Measurements from ENCODE around the gene PGAP6.
"Not testable (repeated sequence)": the region's sequence is repeated elsewhere in the genome, so short reads cannot be mapped to it uniquely, and the experiment has no call there.

The PGAP6 gene

GRCh38 chr16:364595-365491 lies 16.9 kb downstream of the PGAP6 start:
- DNase-seq: no peak

- DNase-seq: no peak
These were observed 17.9 kb downstream of the PGAP6 start for GRCh38 chr16:363766-364490.

GRCh38 chr16:363110-363765 lies 18.5 kb downstream of the PGAP6 start:
- no peak for DNase-seq

GRCh38 chr16:362702-362999 lies 19.1 kb downstream of the PGAP6 start:
- not testable (repeated sequence) for DNase-seq

- DNase-seq: peak; percentile 63
These were observed 19.7 kb downstream of the PGAP6 start for GRCh38 chr16:361872-362701.

- DNase-seq: no peak
These were observed 20.4 kb downstream of the PGAP6 start for GRCh38 chr16:361341-361871.

- no peak for DNase-seq
These were observed 21.0 kb downstream of the PGAP6 start for GRCh38 chr16:360698-361336.

GRCh38 chr16:359871-360697 lies 21.7 kb downstream of the PGAP6 start:
- DNase-seq: no peak

- DNase-seq: no peak
These were observed 22.6 kb downstream of the PGAP6 start for GRCh38 chr16:359067-359763.

GRCh38 chr16:356741-357140 lies 25.0 kb downstream of the PGAP6 start:
- no peak for DNase-seq

GRCh38 chr16:354971-355461 lies 26.8 kb downstream of the PGAP6 start:
- DNase-seq: no peak

GRCh38 chr16:354291-354881 lies 27.4 kb downstream of the PGAP6 start:
- DNase-seq: no peak

GRCh38 chr16:353404-354290 lies 28.1 kb downstream of the PGAP6 start:
- no peak for DNase-seq

- peak; percentile 100 for DNase-seq
These were observed 29.0 kb downstream of the PGAP6 start, which contains the start of gene AXIN1 for GRCh38 chr16:352547-353403. Gene AXIN1, minus strand, starts transcription at chr16:352723. Its CDS starts 5,698 bp downstream, at chr16:347025.

- DNase-seq: peak; percentile 23
These were observed 29.8 kb downstream of the PGAP6 start for GRCh38 chr16:351804-352520.

GRCh38 chr16:350203-350602 lies 31.6 kb downstream of the PGAP6 start:
- no peak for DNase-seq

GRCh38 chr16:349211-349610 lies 32.6 kb downstream of the PGAP6 start:
- DNase-seq: no peak

Data from stimulated activated naive CD4-positive, alpha-beta T cell treated with Interleukin-2 at 50 U/mL for 16 hours (primary cell).